ENCODE results near the gene PLGRKT.
"Not testable (repeated sequence)": the region's sequence is repeated elsewhere in the genome, so short reads cannot be mapped to it uniquely, and the experiment has no call there.

The PLGRKT gene

GRCh38 chr9:5441043-5441442 lies 3.3 kb upstream of the PLGRKT start:
- Histone ChIP-seq H3K36me3 (ENCODE audit: control insufficient read depth, insufficient read depth, low read length) (no peaks in the 10 kb centered on the region), H3K4me3 (ENCODE audit: low read depth, low read length) (no peak overlapping the region), H3K79me2 (no peaks in the 10 kb centered on the region), H3K27me3 (ENCODE audit: control insufficient read depth, insufficient read depth, low read length) (no peaks in the 10 kb centered on the region), H3K9me3 (ENCODE audit: control insufficient read depth, low read length) (no peaks in the 10 kb centered on the region), H3K9ac (no peak overlapping the region), H3K4me1 (peaks cover 3% of the 10 kb centered on the region), H2AFZ (no peak overlapping the region), H3K4me2 (ENCODE audit: low read length) (no peak overlapping the region), H3K27ac (no peak overlapping the region)
- no peak for TF ChIP-seq CTCF (IDR thresholded peaks at IDR 0.05)

- H3K4me3 ChIP-seq (ENCODE audit: low read depth, low read length): no peak overlapping the region
- H3K36me3 ChIP-seq (ENCODE audit: control insufficient read depth, insufficient read depth, low read length): no peaks in the 10 kb centered on the region
These were observed 2.7 kb upstream of the PLGRKT start for GRCh38 chr9:5440426-5440825.

GRCh38 chr9:5438301-5439162 lies 807 bp upstream of the PLGRKT start:
- Histone ChIP-seq H3K4me3 (ENCODE audit: low read depth, low read length) (peak overlapping the region; percentile 71), H2AFZ (peak overlapping the region; percentile 85), H3K4me2 (ENCODE audit: low read length) (peak overlapping the region; percentile 77), H3K4me1 (peaks cover 3% of the 10 kb centered on the region), H3K79me2 (no peaks in the 10 kb centered on the region), H3K9me3 (ENCODE audit: control insufficient read depth, low read length) (no peaks in the 10 kb centered on the region), H3K27ac (peak overlapping the region; percentile 88), H3K27me3 (ENCODE audit: control insufficient read depth, insufficient read depth, low read length) (no peaks in the 10 kb centered on the region), H3K9ac (no peak overlapping the region), H3K36me3 (ENCODE audit: control insufficient read depth, insufficient read depth, low read length) (no peaks in the 10 kb centered on the region)
- TF ChIP-seq CTCF (IDR thresholded peaks at IDR 0.05): no peak

More at GRCh38 chr9:5440426-5440825, 2.7 kb upstream of the PLGRKT start:
- Histone ChIP-seq H3K27me3 (ENCODE audit: control insufficient read depth, insufficient read depth, low read length) (no peaks in the 10 kb centered on the region), H3K27ac (no peak overlapping the region), H3K9me3 (ENCODE audit: control insufficient read depth, low read length) (no peaks in the 10 kb centered on the region), H3K4me1 (peaks cover 3% of the 10 kb centered on the region), H3K4me2 (ENCODE audit: low read length) (no peak overlapping the region), H2AFZ (no peak overlapping the region), H3K9ac (no peak overlapping the region), H3K79me2 (no peaks in the 10 kb centered on the region)
- TF ChIP-seq CTCF (IDR thresholded peaks at IDR 0.05): no peak

GRCh38 chr9:5436441-5436840 lies 1.3 kb downstream of the PLGRKT start:
- no peaks in the 10 kb centered on the region for H3K9me3 ChIP-seq (ENCODE audit: control insufficient read depth, low read length)
- H3K4me3 ChIP-seq (ENCODE audit: low read depth, low read length): no peak overlapping the region
- H3K79me2 ChIP-seq: no peaks in the 10 kb centered on the region
- peaks cover 3% of the 10 kb centered on the region for H3K4me1 ChIP-seq
- no peak overlapping the region for H2AFZ ChIP-seq
- H3K9ac ChIP-seq: no peak overlapping the region
- no peaks in the 10 kb centered on the region for H3K36me3 ChIP-seq (ENCODE audit: control insufficient read depth, insufficient read depth, low read length)
- H3K27me3 ChIP-seq (ENCODE audit: control insufficient read depth, insufficient read depth, low read length): no peaks in the 10 kb centered on the region
- no peak for TF ChIP-seq CTCF (IDR thresholded peaks at IDR 0.05)
- H3K27ac ChIP-seq: peak overlapping the region; percentile 27
- peak overlapping the region; percentile 77 for H3K4me2 ChIP-seq (ENCODE audit: low read length)

- no peaks in the 10 kb centered on the region for H3K27me3 ChIP-seq (ENCODE audit: control insufficient read depth, insufficient read depth, low read length)
- H3K36me3 ChIP-seq (ENCODE audit: control insufficient read depth, insufficient read depth, low read length): no peaks in the 10 kb centered on the region
- H3K4me3 ChIP-seq (ENCODE audit: low read depth, low read length): no peak overlapping the region
- no peak overlapping the region for H2AFZ ChIP-seq
- no peak overlapping the region for H3K27ac ChIP-seq
- no peak for TF ChIP-seq CTCF (IDR thresholded peaks at IDR 0.05)
- no peaks in the 10 kb centered on the region for H3K79me2 ChIP-seq
- no peak overlapping the region for H3K9ac ChIP-seq
- no peak overlapping the region for H3K4me2 ChIP-seq (ENCODE audit: low read length)
- H3K4me1 ChIP-seq: peaks cover 3% of the 10 kb centered on the region
- H3K9me3 ChIP-seq (ENCODE audit: control insufficient read depth, low read length): no peaks in the 10 kb centered on the region
These were observed 1.8 kb downstream of the PLGRKT start for GRCh38 chr9:5435912-5436311.

- H3K4me2 ChIP-seq (ENCODE audit: low read length); H3K79me2 ChIP-seq; H2AFZ ChIP-seq; H3K36me3 ChIP-seq (ENCODE audit: control insufficient read depth, insufficient read depth, low read length); H3K9me3 ChIP-seq (ENCODE audit: control insufficient read depth, low read length); H3K27ac ChIP-seq; H3K4me3 ChIP-seq (ENCODE audit: low read depth, low read length); H3K27me3 ChIP-seq (ENCODE audit: control insufficient read depth, insufficient read depth, low read length); H3K4me1 ChIP-seq; H3K9ac ChIP-seq: not testable (repeated sequence)
These were observed 3.6 kb downstream of the PLGRKT start for GRCh38 chr9:5433841-5434810.

All from parathyroid adenoma (tissue), 2 donors.